Measurements from ENCODE around the gene EEPD1. TPM values are rescaled to one million over a fixed set of nuclear protein-coding genes. Genes with fewer than 3 reads are reported as not detected.

Gene EEPD1
- total RNA-seq, 1 donor from 2014 or later: 18.0 TPM

GRCh38 chr7:36191292-36191920 is 38.4 kb downstream of the EEPD1 start:
- Mint-ChIP-seq H3K4me1 (peaks cover 15% of the 10 kb centered on the region), H3K27ac (peak overlapping the region; percentile 36), H3K9me3 (no peaks in the 10 kb centered on the region), H3K27me3 (ENCODE audit: low read depth) (no peaks in the 10 kb centered on the region), H3K4me3 (no peak overlapping the region), H3K36me3 (peaks cover 4% of the 10 kb centered on the region)
- no peak for TF ChIP-seq CTCF (IDR thresholded peaks at IDR 0.05; ENCODE audit: unreplicated experiment)
- no peak for DNase-seq (ENCODE audit: low spot score in 2 of 2, unreplicated experiment in 2 of 2)

- DNase-seq (ENCODE audit: low spot score in 2 of 2, unreplicated experiment in 2 of 2): no peak
- Mint-ChIP-seq H3K4me3 (no peak overlapping the region), H3K27me3 (ENCODE audit: low read depth) (no peaks in the 10 kb centered on the region), H3K36me3 (peaks cover 4% of the 10 kb centered on the region), H3K4me1 (peaks cover 13% of the 10 kb centered on the region), H3K9me3 (no peaks in the 10 kb centered on the region), H3K27ac (peak overlapping the region; percentile 36)
- no peak for TF ChIP-seq CTCF (IDR thresholded peaks at IDR 0.05; ENCODE audit: unreplicated experiment)
Measured at GRCh38 chr7:36192053-36192824, 39.2 kb downstream of the EEPD1 start.

DNA sequence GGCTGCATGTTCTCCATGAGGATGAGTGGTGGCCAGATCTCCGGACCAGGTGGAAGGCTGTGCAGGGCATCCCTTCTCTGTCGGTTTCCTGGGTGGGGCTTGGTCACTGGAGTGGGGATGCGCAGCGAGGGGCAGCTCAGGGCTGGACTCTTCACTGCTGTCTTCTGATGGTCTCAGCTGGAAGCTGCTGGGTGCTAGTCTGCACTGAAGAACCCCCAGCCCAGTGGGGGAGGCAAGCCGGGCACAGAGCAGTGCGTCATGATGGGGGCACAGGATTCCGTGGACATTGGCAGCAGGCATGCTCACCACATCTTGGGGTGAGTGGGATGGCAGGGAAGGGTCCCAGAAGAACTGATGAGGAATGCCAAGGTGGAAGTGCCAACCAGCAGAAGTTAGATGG is 39.8 kb downstream of the EEPD1 start:
- H3K27ac Mint-ChIP-seq: peak overlapping the region; percentile 34
- H3K4me1 Mint-ChIP-seq: peaks cover 12% of the 10 kb centered on the region
- H3K4me3 Mint-ChIP-seq: no peak overlapping the region
- TF ChIP-seq CTCF (IDR thresholded peaks at IDR 0.05; ENCODE audit: unreplicated experiment): no peak
- peaks cover 4% of the 10 kb centered on the region for H3K36me3 Mint-ChIP-seq
- H3K27me3 Mint-ChIP-seq (ENCODE audit: low read depth): no peaks in the 10 kb centered on the region
- DNase-seq (ENCODE audit: low spot score in 2 of 2, unreplicated experiment in 2 of 2): no peak
- no peaks in the 10 kb centered on the region for H3K9me3 Mint-ChIP-seq

DNA sequence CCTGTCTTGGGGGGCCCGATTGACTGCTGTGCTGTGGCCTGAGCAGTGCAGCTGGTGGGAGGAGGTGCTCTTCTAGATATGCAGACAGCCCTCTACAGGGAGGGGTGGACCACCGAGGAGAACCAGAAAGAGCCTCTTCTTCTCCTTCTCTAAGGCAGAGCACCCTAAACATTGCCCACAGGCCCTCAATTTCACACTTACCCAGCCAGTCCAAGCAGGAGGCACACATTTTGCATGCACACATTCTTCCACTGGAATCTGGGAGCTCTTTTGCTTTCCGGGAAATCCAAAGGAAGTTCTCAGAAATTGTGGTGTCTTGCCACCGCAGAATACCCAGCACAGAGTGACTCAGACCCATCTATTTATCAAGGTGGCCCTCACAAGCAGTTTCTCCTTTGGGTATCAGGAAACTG is 45.8 kb downstream of the EEPD1 start:
- H3K27ac Mint-ChIP-seq: no peak overlapping the region
- H3K4me3 Mint-ChIP-seq: no peak overlapping the region

GRCh38 chr7:36199329-36199728 is 46.3 kb downstream of the EEPD1 start:
- Mint-ChIP-seq H3K9me3 (peaks cover 5% of the 10 kb centered on the region), H3K4me1 (peaks cover 32% of the 10 kb centered on the region), H3K4me3 (no peak overlapping the region), H3K27ac (no peak overlapping the region), H3K27me3 (ENCODE audit: low read depth) (no peaks in the 10 kb centered on the region), H3K36me3 (peaks cover 2% of the 10 kb centered on the region)
- TF ChIP-seq CTCF (IDR thresholded peaks at IDR 0.05; ENCODE audit: unreplicated experiment): no peak
- no peak for DNase-seq (ENCODE audit: low spot score in 2 of 2, unreplicated experiment in 2 of 2)

More for the DNA sequence above, 45.8 kb downstream of the EEPD1 start:
- DNase-seq (ENCODE audit: low spot score in 2 of 2, unreplicated experiment in 2 of 2): no peak
- no peak for TF ChIP-seq CTCF (IDR thresholded peaks at IDR 0.05; ENCODE audit: unreplicated experiment)
- H3K36me3 Mint-ChIP-seq: peaks cover 4% of the 10 kb centered on the region
- H3K9me3 Mint-ChIP-seq: peaks cover 5% of the 10 kb centered on the region
- no peaks in the 10 kb centered on the region for H3K27me3 Mint-ChIP-seq (ENCODE audit: low read depth)
- H3K4me1 Mint-ChIP-seq: peaks cover 28% of the 10 kb centered on the region

Data from mesothelial cell of epicardium (in vitro differentiated cells).